ENCODE data around the gene MRGPRD.

- no peak for TF ChIP-seq USF2 (IDR thresholded peaks at IDR 0.05; ENCODE audit: low read length)
- TF ChIP-seq CTCF (IDR thresholded peaks at IDR 0.05; ENCODE audit: control extremely low read depth in 1 of 3, insufficient read depth in 1 of 3, low read depth in 1 of 3, low read length in 3 of 3) = no peak
- TF ChIP-seq CBX5 (IDR thresholded peaks at IDR 0.05; ENCODE audit: low read depth, low read length) = no peak
- no peak for TF ChIP-seq SP1 (IDR thresholded peaks at IDR 0.05; ENCODE audit: low read depth, low read length)
- no peak for TF ChIP-seq CHD2 (IDR thresholded peaks at IDR 0.05; ENCODE audit: low read length)
- no peak for TF ChIP-seq EZH2 (IDR thresholded peaks at IDR 0.05; ENCODE audit: low read depth, low read length, severe bottlenecking)
- no peak for TF ChIP-seq RXRA (IDR thresholded peaks at IDR 0.05; ENCODE audit: insufficient read depth, low read depth, low read length)
- TF ChIP-seq TAF1 (IDR thresholded peaks at IDR 0.05; ENCODE audit: low read depth, low read length) = no peak
- no peak for TF ChIP-seq TCF12 (IDR thresholded peaks at IDR 0.05; ENCODE audit: low read depth, low read length)
- no peak for TF ChIP-seq CREB1 (IDR thresholded peaks at IDR 0.05)
- TF ChIP-seq POLR2AphosphoS5 (IDR thresholded peaks at IDR 0.05; ENCODE audit: low read depth, low read length) = no peak
- TF ChIP-seq, protein P1, sequence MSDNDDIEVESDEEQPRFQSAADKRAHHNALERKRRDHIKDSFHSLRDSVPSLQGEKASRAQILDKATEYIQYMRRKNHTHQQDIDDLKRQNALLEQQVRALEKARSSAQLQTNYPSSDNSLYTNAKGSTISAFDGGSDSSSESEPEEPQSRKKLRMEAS (IDR thresholded peaks at IDR 0.05) = no peak
- TF ChIP-seq MAFK (IDR thresholded peaks at IDR 0.05; ENCODE audit: low read depth, low read length) = no peak
- no peak for TF ChIP-seq CBX8 (IDR thresholded peaks at IDR 0.05; ENCODE audit: borderline replicate concordance, low read depth, low read length)
These were observed 41.5 kb upstream of the MRGPRD start for GRCh38 chr11:69022260-69022659.

All from H1 (cell line).